AG09309 (cell line): ENCODE measurements around the gene DDX24.

Source experiments
- DNase-seq: peaks from one replicate; pipeline ENCODE4 v3.0.0-alpha.2; 2010; ENCODE audit warnings: low read depth
- H3K4me3 ChIP-seq: 2 replicates; pipeline ENCODE4 v1.5.1; 2011; ENCODE audit warnings: mild to moderate bottlenecking, low read depth, low read length, moderate library complexity; ENCODE audit not compliant: control insufficient read depth
- TF ChIP-seq, protein P1 (sequence below): IDR thresholded peaks from 2 replicates; pipeline ENCODE4 v1.5.1; 2011; ENCODE audit warnings: mild to moderate bottlenecking, low read depth, low read length, inconsistent platforms; ENCODE audit not compliant: insufficient read depth, control insufficient read depth; ENCODE audit errors: missing control alignments

The DDX24 gene

DNA sequence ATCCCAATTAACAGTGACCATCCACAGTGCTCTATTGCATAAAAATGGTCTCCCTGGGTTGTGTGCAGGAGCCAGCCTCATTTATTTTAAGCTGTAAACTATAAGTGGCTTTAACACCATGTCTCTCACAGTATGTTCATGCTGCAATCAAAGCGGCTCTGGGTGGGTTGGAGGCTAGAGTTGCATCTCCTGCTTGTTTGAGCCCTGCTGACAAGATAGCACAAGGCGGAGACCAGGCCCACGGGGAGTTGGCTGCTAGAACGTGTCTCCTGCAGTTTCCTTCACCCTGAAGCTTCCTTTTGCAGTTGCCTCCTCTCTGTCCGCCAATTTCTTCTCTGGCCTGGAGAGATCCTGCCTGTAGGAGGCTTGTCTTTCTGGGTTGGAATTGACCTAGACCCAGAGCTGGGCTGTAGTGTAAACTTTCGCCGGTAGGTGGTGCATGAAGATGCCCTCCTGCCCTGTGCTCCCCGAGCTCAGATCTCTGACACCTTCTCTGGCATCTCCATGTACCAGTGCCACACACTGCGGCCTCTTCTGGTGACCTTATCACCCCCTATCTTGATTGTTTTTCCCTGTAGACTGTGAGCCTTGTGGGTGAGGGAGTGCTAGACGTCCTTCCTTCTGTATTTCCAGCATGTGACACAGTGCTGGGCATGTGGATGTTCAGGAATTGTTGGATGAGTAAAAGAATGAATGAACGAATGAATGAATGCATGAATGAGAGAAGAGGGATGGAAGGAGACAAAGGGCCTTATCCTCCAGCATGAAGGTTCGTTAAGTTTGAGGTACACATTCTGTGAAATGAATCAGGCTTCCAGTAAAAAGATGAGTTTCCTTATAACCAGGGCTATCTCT, 44.5 kb downstream of the DDX24 start:
- H3K4me3 ChIP-seq, result no peak overlapping the region
- DNase-seq, result peak; percentile 20
- TF ChIP-seq, protein P1, sequence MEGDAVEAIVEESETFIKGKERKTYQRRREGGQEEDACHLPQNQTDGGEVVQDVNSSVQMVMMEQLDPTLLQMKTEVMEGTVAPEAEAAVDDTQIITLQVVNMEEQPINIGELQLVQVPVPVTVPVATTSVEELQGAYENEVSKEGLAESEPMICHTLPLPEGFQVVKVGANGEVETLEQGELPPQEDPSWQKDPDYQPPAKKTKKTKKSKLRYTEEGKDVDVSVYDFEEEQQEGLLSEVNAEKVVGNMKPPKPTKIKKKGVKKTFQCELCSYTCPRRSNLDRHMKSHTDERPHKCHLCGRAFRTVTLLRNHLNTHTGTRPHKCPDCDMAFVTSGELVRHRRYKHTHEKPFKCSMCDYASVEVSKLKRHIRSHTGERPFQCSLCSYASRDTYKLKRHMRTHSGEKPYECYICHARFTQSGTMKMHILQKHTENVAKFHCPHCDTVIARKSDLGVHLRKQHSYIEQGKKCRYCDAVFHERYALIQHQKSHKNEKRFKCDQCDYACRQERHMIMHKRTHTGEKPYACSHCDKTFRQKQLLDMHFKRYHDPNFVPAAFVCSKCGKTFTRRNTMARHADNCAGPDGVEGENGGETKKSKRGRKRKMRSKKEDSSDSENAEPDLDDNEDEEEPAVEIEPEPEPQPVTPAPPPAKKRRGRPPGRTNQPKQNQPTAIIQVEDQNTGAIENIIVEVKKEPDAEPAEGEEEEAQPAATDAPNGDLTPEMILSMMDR, result peak; percentile 90

DNA sequence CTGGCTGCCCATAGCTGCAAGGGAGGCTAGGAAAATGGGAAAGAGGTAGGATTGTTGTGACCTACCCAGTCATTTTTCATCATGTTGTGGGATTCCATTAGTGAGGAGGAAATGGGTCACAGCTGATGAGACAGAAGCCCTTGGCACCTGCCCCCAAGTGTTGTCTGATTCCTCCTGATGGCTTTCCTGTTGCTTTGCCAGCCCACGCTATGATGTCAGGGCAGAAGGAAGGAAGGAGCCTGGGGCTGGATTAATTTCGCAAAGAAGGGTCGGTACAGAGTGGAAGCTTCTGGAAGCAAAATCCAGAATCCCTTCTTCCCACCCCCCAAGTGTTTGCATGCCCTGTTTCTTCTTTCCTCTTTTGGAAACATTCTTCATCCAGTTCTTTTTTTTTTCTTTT, 46.1 kb downstream of the DDX24 start:
- no peak overlapping the region for H3K4me3 ChIP-seq
- TF ChIP-seq, protein P1, result no peak
- DNase-seq, result no peak

DNA sequence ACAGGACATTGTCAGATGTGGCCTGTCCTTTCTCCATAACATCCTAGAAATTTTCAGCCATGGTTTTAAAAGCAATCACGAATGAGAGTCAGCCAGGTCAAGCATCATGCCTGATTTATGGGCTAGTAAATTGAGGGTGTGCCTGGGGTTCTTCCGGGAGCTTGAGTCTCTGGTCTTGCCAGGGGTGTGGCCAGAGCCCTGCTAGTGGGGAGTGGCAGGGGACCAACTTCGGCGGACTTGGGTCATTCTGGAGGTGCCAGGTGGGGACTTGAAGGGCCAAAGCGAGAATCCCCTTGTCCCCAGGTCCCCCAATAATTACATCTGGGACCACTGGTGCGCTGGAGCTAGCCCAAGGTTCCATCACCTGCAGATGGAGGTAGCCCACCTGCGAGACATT, 49.1 kb downstream of the DDX24 start:
- no peak overlapping the region for H3K4me3 ChIP-seq
- TF ChIP-seq, protein P1, result no peak
- no peak for DNase-seq

DNA sequence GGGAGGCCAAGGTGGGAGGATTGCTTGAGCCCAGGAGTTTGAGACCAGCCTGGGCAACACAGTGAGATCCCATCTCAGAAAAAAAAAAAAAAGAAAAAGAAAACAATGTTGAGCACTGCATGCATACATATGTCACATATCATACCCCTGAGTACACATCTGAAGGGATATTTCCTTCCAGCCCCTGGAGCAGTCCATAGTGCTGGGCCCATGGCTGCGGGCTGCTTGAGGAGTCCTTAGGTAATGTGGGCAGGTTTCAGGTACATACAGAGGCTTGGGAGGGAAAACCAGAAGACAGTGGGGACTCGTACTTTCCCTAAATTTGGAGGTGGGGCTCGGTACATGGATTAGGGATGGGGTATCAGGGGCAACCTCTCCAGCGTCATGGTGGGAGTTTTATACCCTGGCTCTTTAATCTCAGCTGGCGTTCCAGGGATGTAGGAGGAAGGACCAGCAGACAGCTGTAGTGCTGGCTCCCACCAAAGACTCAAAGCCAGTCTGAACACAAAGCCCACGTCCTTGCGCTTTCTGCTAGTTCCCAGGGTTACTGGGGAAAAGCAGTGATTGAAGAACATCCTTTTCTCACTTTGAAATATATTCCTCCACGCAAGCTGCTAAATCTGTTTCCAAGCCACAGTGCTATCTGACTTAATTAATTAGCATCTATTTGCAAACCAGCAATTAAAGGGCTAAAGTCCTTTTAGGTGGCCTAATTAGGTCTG, 49.7 kb downstream of the DDX24 start:
- TF ChIP-seq, protein P1, result no peak
- DNase-seq, result no peak
- no peak overlapping the region for H3K4me3 ChIP-seq

DNA sequence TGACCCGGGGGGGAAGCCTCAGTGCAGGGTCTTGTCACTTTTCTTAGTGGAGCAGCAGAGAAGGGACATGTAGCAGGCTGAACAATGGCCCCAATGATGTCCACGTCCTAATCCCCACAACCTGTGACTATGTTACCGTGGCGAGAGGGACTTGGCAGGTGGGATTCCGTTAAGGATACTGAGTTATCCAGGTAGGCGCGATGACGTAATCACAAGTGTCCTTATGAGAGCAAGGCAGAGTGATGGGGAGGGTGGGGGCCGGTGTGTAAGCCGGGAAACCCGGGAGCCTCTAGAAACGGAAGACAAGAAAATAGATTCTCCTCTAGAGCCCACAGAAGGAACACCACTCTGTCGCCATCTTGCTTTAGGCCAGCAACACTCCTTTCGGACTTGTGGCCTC, 50.4 kb downstream of the DDX24 start:
- DNase-seq, result no peak
- H3K4me3 ChIP-seq, result no peak overlapping the region
- TF ChIP-seq, protein P1, result no peak

DNA sequence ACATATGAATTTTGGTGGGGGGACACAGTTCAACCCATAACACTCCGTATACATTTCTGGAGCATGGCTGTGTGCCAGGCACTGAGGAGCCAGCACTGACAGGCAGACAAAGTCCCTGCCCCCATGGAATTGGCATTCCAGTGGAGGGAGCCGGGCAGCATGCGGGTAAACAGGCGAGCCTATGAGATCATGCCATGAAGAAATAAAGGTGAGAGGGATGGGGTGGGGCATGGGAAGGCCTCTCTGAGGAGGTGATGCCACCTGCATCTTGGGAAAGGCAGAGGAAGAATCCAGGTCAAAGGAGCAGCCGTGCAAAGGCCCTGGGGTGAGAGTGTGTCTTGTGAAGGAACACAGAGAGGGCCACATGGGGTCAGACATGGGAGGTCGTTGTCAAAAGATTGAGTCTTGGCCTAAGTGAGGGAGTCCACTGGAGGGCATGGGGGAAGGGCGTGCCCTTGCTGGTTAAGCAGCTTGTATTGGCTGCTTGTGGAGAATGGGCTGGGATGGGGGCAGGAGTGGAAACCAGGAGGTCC, 51.3 kb downstream of the DDX24 start:
- TF ChIP-seq, protein P1, result no peak
- no peak for DNase-seq
- no peak overlapping the region for H3K4me3 ChIP-seq
